Measurements from ENCODE around the gene RADX.

Gene RADX

DNA sequence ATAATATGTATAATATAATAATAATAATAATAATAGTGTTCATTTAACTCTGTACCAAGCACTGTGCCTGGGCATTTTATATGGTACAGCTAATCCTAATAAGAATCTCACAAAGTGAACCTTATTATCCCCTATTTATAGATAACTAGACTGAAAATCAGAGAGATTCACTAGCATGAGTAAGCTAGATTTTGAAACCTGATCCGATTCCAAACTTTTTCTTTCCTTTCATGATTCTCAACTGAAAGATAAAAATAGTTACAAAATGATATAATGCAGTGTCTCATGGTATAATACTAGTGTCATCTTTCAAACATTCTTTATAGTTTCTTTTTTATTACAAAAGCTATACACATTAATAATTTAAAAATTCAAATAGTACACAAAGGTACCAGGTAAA lies 58.9 kb downstream of the RADX start:
- Histone ChIP-seq H3K27ac (ENCODE audit: low read length) (no peak overlapping the region), H3K27me3 (replicated peaks; ENCODE audit: insufficient read depth, low read length) (no peaks in the 10 kb centered on the region), H2AFZ (ENCODE audit: low read length) (no peak overlapping the region), H3K4me2 (ENCODE audit: low read depth, low read length) (no peak overlapping the region), H4K20me1 (ENCODE audit: insufficient read depth, low read length) (no peaks in the 10 kb centered on the region), H3K4me3 (ENCODE audit: low read length) (no peak overlapping the region), H3K36me3 (replicated peaks; ENCODE audit: insufficient read depth, low read length) (no peaks in the 10 kb centered on the region), H3F3A (ENCODE audit: insufficient read depth, low read length) (no peaks in the 10 kb centered on the region), H3K9me2 (replicated peaks; ENCODE audit: insufficient read depth, low read length) (no peaks in the 10 kb centered on the region), H3K9ac (ENCODE audit: low read length) (no peak overlapping the region), H3K79me2 (ENCODE audit: low read length) (no peaks in the 10 kb centered on the region), H3K4me1 (ENCODE audit: low read length) (no peaks in the 10 kb centered on the region), H3K9me3 (replicated peaks; ENCODE audit: insufficient read depth, low read length) (no peaks in the 10 kb centered on the region)
- TF ChIP-seq EZH2 (optimal IDR thresholded peaks at IDR 0.05; ENCODE audit: low read depth, low read length) (no peak), EZH2phosphoT487 (IDR thresholded peaks at IDR 0.05; ENCODE audit: low read length) (no peak)
- TF ChIP-seq, protein P1, sequence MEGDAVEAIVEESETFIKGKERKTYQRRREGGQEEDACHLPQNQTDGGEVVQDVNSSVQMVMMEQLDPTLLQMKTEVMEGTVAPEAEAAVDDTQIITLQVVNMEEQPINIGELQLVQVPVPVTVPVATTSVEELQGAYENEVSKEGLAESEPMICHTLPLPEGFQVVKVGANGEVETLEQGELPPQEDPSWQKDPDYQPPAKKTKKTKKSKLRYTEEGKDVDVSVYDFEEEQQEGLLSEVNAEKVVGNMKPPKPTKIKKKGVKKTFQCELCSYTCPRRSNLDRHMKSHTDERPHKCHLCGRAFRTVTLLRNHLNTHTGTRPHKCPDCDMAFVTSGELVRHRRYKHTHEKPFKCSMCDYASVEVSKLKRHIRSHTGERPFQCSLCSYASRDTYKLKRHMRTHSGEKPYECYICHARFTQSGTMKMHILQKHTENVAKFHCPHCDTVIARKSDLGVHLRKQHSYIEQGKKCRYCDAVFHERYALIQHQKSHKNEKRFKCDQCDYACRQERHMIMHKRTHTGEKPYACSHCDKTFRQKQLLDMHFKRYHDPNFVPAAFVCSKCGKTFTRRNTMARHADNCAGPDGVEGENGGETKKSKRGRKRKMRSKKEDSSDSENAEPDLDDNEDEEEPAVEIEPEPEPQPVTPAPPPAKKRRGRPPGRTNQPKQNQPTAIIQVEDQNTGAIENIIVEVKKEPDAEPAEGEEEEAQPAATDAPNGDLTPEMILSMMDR (IDR thresholded peaks at IDR 0.05; ENCODE audit: low read length), result no peak
- DNase-seq, result no peak

DNA sequence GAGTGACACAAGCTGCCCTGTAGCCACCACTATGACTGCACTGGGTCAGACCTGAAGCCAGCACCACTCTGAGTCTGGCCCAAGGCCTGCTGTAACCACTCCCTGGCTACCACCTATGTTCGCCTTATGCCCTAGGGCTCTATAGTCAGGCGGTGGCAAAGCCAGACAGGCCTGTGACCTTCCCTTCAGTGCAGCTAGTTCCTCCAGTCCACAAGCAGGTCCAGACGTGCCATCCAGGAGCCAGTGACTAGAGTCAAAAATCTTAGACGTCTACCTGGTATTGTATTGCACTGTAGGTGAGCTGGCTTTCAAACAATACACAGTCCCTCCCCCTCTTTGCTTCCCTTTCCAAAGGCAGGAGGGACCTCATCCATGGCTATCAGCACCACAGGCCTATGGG lies 60.7 kb downstream of the RADX start:
- H2AFZ ChIP-seq (ENCODE audit: low read length), result no peak overlapping the region
- TF ChIP-seq EZH2 (optimal IDR thresholded peaks at IDR 0.05; ENCODE audit: low read depth, low read length) (no peak), EZH2phosphoT487 (IDR thresholded peaks at IDR 0.05; ENCODE audit: low read length) (no peak)
- TF ChIP-seq, protein P1 (IDR thresholded peaks at IDR 0.05; ENCODE audit: low read length), result no peak

DNA sequence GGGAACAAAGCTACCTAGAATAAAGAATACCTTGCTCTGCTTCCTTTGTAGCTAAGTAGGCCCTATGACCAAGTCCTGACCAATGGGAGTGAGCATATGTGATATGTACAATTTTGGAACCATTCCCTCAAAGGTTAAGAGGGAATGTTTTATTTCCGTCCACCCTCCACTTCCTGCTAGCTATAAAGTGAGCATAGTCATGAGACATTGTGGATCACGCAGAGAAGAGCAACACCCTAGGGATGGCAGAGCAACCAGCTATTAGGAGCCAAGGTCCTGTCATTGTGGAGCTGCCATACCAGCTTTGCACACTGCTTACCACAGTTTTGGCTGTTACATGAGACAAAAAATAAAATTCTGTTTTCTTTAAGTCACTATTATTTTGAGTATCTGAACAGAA lies 68.9 kb downstream of the RADX start:
- Histone ChIP-seq H3K36me3 (replicated peaks; ENCODE audit: insufficient read depth, low read length) (no peaks in the 10 kb centered on the region), H3K79me2 (ENCODE audit: low read length) (no peaks in the 10 kb centered on the region), H3K9me2 (replicated peaks; ENCODE audit: insufficient read depth, low read length) (no peaks in the 10 kb centered on the region), H4K20me1 (ENCODE audit: insufficient read depth, low read length) (no peaks in the 10 kb centered on the region), H3K4me1 (ENCODE audit: low read length) (no peaks in the 10 kb centered on the region), H3K4me3 (ENCODE audit: low read length) (no peak overlapping the region), H3K27me3 (replicated peaks; ENCODE audit: insufficient read depth, low read length) (no peaks in the 10 kb centered on the region), H3K4me2 (ENCODE audit: low read depth, low read length) (no peak overlapping the region), H3K9ac (ENCODE audit: low read length) (no peak overlapping the region), H3K27ac (ENCODE audit: low read length) (no peak overlapping the region), H2AFZ (ENCODE audit: low read length) (no peak overlapping the region), H3F3A (ENCODE audit: insufficient read depth, low read length) (no peaks in the 10 kb centered on the region), H3K9me3 (replicated peaks; ENCODE audit: insufficient read depth, low read length) (no peaks in the 10 kb centered on the region)
- no peak for DNase-seq
- TF ChIP-seq EZH2 (optimal IDR thresholded peaks at IDR 0.05; ENCODE audit: low read depth, low read length) (no peak), EZH2phosphoT487 (IDR thresholded peaks at IDR 0.05; ENCODE audit: low read length) (no peak)
- TF ChIP-seq, protein P1 (IDR thresholded peaks at IDR 0.05; ENCODE audit: low read length), result no peak

More for the DNA sequence above, 60.7 kb downstream of the RADX start:
- no peak overlapping the region for H3K4me3 ChIP-seq (ENCODE audit: low read length)
- no peaks in the 10 kb centered on the region for H3K36me3 ChIP-seq (replicated peaks; ENCODE audit: insufficient read depth, low read length)
- H3K9ac ChIP-seq (ENCODE audit: low read length), result no peak overlapping the region
- no peaks in the 10 kb centered on the region for H4K20me1 ChIP-seq (ENCODE audit: insufficient read depth, low read length)
- no peaks in the 10 kb centered on the region for H3K27me3 ChIP-seq (replicated peaks; ENCODE audit: insufficient read depth, low read length)
- no peak for DNase-seq
- no peaks in the 10 kb centered on the region for H3F3A ChIP-seq (ENCODE audit: insufficient read depth, low read length)
- H3K4me2 ChIP-seq (ENCODE audit: low read depth, low read length), result no peak overlapping the region
- no peaks in the 10 kb centered on the region for H3K79me2 ChIP-seq (ENCODE audit: low read length)
- H3K4me1 ChIP-seq (ENCODE audit: low read length), result no peaks in the 10 kb centered on the region
- H3K9me2 ChIP-seq (replicated peaks; ENCODE audit: insufficient read depth, low read length), result no peaks in the 10 kb centered on the region
- H3K27ac ChIP-seq (ENCODE audit: low read length), result no peak overlapping the region
- no peaks in the 10 kb centered on the region for H3K9me3 ChIP-seq (replicated peaks; ENCODE audit: insufficient read depth, low read length)
